DND-41 (cell line): ENCODE data around the gene SND1.

ENCODE experiments used
- ATAC-seq: fragments of 200-7000 bp; cut with Tn5 transposase; 3 replicates; pipeline ENCODE4 v1.9.1; 2021; ENCODE audit warnings: low read depth; ENCODE audit not compliant: insufficient read depth
- DNase-seq: peaks from one replicate; pipeline ENCODE4 v3.0.0-alpha.2; 2020
- H2AFZ ChIP-seq: 2 replicates; pipeline ENCODE4 v1.6.0; 2012; ENCODE audit warnings: low read depth, low read length
- H3K27ac ChIP-seq: 2 replicates; pipeline ENCODE4 v1.5.1; 2012; ENCODE audit warnings: low read length, inconsistent platforms
- H3K27me3 ChIP-seq: fragments of 200-600 bp; sonication (generic); 2 replicates; pipeline ENCODE4 v1.6.0; 2012; ENCODE audit warnings: low read length, mild to moderate bottlenecking, inconsistent platforms; ENCODE audit not compliant: insufficient read depth, poor library complexity
- H3K36me3 ChIP-seq: 2 replicates; pipeline ENCODE4 v1.5.1; 2012; ENCODE audit warnings: low read length, inconsistent platforms; ENCODE audit not compliant: insufficient read depth
- H3K4me1 ChIP-seq: 2 replicates; pipeline ENCODE4 v1.5.1; 2012; ENCODE audit warnings: mild to moderate bottlenecking, low read length; ENCODE audit not compliant: insufficient read depth
- H3K4me2 ChIP-seq: 2 replicates; pipeline ENCODE4 v1.6.0; 2012; ENCODE audit warnings: mild to moderate bottlenecking, moderate library complexity, low read length, inconsistent platforms; ENCODE audit not compliant: insufficient read depth
- H3K4me3 ChIP-seq, 2 experiments: fragments of 200-600 bp in 1 of 2; shearing (Covaris generic) in 1 of 2; 2 replicates each; pipeline ENCODE4 v1.5.1; 2012 to 2016; ENCODE audit warnings: inconsistent platforms in 2 of 2, low read length in 2 of 2, mild to moderate bottlenecking in 2 of 2, low read depth in 1 of 2, moderate library complexity in 1 of 2
- H3K79me2 ChIP-seq: 2 replicates; pipeline ENCODE4 v1.6.0; 2012; ENCODE audit warnings: low read length, inconsistent platforms; ENCODE audit not compliant: insufficient read depth
- H3K9ac ChIP-seq: 2 replicates; pipeline ENCODE4 v1.6.0; 2012; ENCODE audit warnings: low read depth, mild to moderate bottlenecking, inconsistent platforms, low read length, moderate library complexity
- H3K9me3 ChIP-seq: 2 replicates; pipeline ENCODE4 v1.5.1; 2012; ENCODE audit warnings: low read length, moderate library complexity, mild to moderate bottlenecking, inconsistent platforms; ENCODE audit not compliant: insufficient read depth, severe bottlenecking
- H4K20me1 ChIP-seq: 2 replicates; pipeline ENCODE4 v1.6.0; 2012; ENCODE audit warnings: low read length; ENCODE audit not compliant: insufficient read depth
- CTCF ChIP-seq: IDR thresholded peaks from 2 replicates; pipeline ENCODE4 v1.5.1; 2012; ENCODE audit warnings: borderline replicate concordance, low read length, moderate library complexity, mild to moderate bottlenecking; ENCODE audit not compliant: poor library complexity, severe bottlenecking; ENCODE audit errors: extremely low read depth
- EZH2 ChIP-seq: IDR thresholded peaks from 3 replicates; pipeline ENCODE4 v1.6.1; 2012; ENCODE audit warnings: borderline replicate concordance, low read depth, mild to moderate bottlenecking, moderate library complexity, low read length, inconsistent platforms; ENCODE audit not compliant: severe bottlenecking

SND1 gene

DNA sequence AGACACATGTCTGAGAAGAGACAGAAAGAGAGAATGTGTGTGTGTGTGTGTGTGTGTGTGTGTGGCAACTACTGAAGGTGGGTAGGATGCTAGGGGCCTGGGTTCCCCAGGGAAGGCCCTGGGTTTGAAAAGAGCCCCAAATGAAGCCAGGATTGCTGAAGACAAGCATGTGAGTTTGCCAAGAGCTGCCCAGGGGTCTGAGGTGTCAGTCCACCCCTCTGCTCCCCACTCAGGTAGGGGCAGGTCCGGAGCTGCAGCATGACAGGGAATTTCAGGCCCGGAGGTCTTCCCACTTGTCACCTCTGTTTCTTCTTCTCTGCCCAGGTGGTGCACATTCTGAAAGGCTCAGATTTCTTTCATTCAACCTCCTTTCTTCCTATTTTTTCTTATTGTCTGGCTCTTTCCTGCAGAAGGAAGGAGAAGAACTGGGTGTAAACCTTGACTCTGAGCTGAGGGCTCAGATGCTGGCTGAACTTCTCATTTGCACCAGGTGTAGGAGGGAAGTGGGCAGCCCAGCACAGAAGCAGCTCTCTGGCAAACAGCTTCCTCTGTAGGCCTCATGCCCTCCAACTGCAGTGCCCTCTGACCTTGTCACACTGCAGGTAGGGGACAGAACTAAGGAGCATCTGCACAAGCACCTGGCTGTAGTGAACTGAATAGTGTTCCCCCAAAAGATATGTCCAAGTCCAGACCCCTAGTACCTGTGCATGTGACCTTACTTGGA is 458.8 kb downstream of the SND1 start:
- Histone ChIP-seq H3K9ac (no peak overlapping the region), H3K4me1 (peaks cover 20% of the 10 kb centered on the region), H2AFZ (no peak overlapping the region), H3K4me2 (no peak overlapping the region), H3K79me2 (no peaks in the 10 kb centered on the region), H3K27ac (no peak overlapping the region), H4K20me1 (peaks cover under 1% of the 10 kb centered on the region; the same call in 1 of the 2 replicates), H3K4me3 (no peak overlapping the region), H3K9me3 (no peaks in the 10 kb centered on the region), H3K27me3 (no peaks in the 10 kb centered on the region), H3K36me3 (no peaks in the 10 kb centered on the region)
- no peak for TF ChIP-seq CTCF
- DNase-seq = no peak
- ATAC-seq = no peak

DNA sequence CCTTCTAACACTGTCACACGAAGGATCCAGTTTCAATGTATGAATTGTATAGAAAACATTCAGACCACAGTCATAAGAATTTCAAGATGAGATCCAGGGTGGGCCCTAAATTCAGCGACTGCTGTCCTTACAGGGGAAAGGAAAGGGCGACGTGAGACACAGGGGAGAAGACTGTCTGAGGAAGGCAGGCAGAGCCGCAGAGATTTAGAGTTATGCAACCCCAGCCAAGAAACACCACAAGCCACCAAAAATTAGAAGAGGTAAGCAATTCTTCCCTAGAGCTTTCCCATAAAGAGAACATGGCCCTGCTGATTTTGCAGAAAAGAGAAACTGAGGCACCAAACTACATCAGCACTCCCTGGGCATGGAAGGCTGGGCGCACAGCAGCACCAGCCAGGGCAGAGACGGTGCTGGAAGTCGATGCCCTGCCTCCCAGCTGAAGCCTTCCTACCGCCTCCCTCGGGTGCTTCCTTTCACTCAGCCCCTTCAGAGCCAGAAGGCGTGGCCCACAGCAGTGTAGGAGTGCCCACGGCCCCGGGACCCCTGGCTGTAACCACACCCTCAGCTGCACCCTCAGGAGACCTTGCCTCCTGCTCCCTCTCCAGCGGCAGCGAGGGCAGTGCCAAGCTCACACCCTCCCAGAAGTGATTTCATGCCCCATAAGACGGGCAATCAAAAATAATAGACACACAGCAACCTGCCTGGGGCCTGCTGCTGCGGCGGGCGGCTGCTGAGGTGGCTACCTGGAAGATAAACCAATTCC is 460.2 kb downstream of the SND1 start:
- no peaks in the 10 kb centered on the region for H3K9me3 ChIP-seq
- no peaks in the 10 kb centered on the region for H3K27me3 ChIP-seq
- no peak overlapping the region for H3K4me3 ChIP-seq
- H3K36me3 ChIP-seq = no peaks in the 10 kb centered on the region
- no peaks in the 10 kb centered on the region for H4K20me1 ChIP-seq
- no peak overlapping the region for H2AFZ ChIP-seq
- ATAC-seq = no peak
- H3K4me2 ChIP-seq = no peak overlapping the region
- DNase-seq = no peak
- H3K4me1 ChIP-seq = peaks cover 20% of the 10 kb centered on the region
- H3K27ac ChIP-seq = no peak overlapping the region
- TF ChIP-seq CTCF (no peak), EZH2 (no peak)
- H3K9ac ChIP-seq = no peak overlapping the region
- no peaks in the 10 kb centered on the region for H3K79me2 ChIP-seq

GRCh38 chr7:128112781-128113221 is 460.8 kb downstream of the SND1 start:
- Histone ChIP-seq H3K4me2 (no peak overlapping the region), H3K79me2 (no peaks in the 10 kb centered on the region), H3K36me3 (no peaks in the 10 kb centered on the region), H2AFZ (no peak overlapping the region), H3K27me3 (no peaks in the 10 kb centered on the region), H3K4me3 (no peak overlapping the region), H3K9ac (no peak overlapping the region), H4K20me1 (no peaks in the 10 kb centered on the region), H3K4me1 (peaks cover 20% of the 10 kb centered on the region), H3K9me3 (no peaks in the 10 kb centered on the region), H3K27ac (no peak overlapping the region)
- ATAC-seq (0 out of 3 replicates have a peak, but pooled peaks have one; percentile 25), DNase-seq (peak; percentile 26)
- no peak for TF ChIP-seq CTCF
- no peak for TF ChIP-seq EZH2
